Neural crest cell (in vitro differentiated cells): ENCODE results near the gene WDR6. TPM values are rescaled to one million over a fixed set of nuclear protein-coding genes. Genes with fewer than 3 reads are reported as not detected.
A peak's percentile ranks its signal among the peaks of the same experiment; 100 is the strongest.

Source experiments
- DNase-seq: peaks from one replicate; pipeline ENCODE4 v3.0.0; 2021; ENCODE audit warnings: low read depth, mixed read lengths, low spot score
- H3K27ac Mint-ChIP-seq: one replicate; pipeline ENCODE4 v1.8.0; 2021; ENCODE audit warnings: mild to moderate bottlenecking, mixed read lengths; ENCODE audit not compliant: unreplicated experiment
- H3K27me3 Mint-ChIP-seq: 2 replicates; pipeline ENCODE4 v1.8.0; 2021; ENCODE audit warnings: low read depth, mild to moderate bottlenecking, mixed read lengths
- H3K36me3 Mint-ChIP-seq: 2 replicates; pipeline ENCODE4 v1.8.0; 2021; ENCODE audit warnings: low read depth, mild to moderate bottlenecking, mixed read lengths
- H3K4me1 Mint-ChIP-seq: 2 replicates; pipeline ENCODE4 v1.8.0; 2021; ENCODE audit warnings: mixed read lengths
- H3K4me3 Mint-ChIP-seq: one replicate; pipeline ENCODE4 v1.8.0; 2021; ENCODE audit warnings: mild to moderate bottlenecking, mixed read lengths
- H3K9me3 Mint-ChIP-seq: 2 replicates; pipeline ENCODE4 v1.8.0; 2021; ENCODE audit warnings: mixed read lengths
- total RNA-seq: library from RNA; stranded (reverse); gene quantifications from 2 replicates; pipeline ENCODE4 v1.2.1, GENCODE V29; 2021
- TF ChIP-seq, protein P1 (sequence below): fragments of 200-600 bp; sonication (generic); conservative IDR thresholded peaks from 2 replicates; pipeline ENCODE4 v1.5.0; 2021; ENCODE audit warnings: antibody characterized with exemption, mild to moderate bottlenecking

The WDR6 gene
- total RNA-seq, 1 donor from 2014 or later: 294 TPM

DNA sequence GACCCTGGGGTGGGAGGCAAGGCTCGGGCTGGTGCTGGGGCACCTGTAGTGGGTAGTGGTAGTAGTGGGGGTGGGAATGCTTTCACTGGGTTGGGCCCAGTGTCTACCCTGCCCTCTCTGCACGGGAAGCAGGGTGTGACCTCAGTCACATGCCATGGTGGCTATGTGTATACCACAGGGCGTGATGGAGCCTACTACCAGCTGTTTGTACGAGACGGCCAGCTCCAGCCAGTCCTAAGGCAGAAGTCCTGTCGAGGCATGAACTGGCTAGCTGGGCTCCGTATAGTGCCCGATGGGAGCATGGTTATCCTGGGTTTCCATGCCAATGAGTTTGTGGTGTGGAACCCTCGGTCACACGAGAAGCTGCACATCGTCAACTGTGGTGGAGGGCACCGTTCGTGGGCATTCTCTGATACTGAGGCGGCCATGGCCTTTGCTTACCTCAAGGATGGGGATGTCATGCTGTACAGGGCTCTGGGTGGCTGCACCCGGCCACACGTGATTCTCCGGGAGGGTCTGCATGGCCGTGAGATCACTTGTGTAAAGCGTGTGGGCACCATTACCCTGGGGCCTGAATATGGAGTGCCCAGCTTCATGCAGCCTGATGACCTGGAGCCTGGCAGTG is 6.0 kb downstream of the WDR6 start:
- TF ChIP-seq, protein P1, sequence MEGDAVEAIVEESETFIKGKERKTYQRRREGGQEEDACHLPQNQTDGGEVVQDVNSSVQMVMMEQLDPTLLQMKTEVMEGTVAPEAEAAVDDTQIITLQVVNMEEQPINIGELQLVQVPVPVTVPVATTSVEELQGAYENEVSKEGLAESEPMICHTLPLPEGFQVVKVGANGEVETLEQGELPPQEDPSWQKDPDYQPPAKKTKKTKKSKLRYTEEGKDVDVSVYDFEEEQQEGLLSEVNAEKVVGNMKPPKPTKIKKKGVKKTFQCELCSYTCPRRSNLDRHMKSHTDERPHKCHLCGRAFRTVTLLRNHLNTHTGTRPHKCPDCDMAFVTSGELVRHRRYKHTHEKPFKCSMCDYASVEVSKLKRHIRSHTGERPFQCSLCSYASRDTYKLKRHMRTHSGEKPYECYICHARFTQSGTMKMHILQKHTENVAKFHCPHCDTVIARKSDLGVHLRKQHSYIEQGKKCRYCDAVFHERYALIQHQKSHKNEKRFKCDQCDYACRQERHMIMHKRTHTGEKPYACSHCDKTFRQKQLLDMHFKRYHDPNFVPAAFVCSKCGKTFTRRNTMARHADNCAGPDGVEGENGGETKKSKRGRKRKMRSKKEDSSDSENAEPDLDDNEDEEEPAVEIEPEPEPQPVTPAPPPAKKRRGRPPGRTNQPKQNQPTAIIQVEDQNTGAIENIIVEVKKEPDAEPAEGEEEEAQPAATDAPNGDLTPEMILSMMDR: no peak
- no peaks in the 10 kb centered on the region for H3K27me3 Mint-ChIP-seq
- no peak for DNase-seq
- peaks cover 17% of the 10 kb centered on the region for H3K4me1 Mint-ChIP-seq
- H3K4me3 Mint-ChIP-seq: peak overlapping the region; percentile 74
- no peaks in the 10 kb centered on the region for H3K9me3 Mint-ChIP-seq
- peaks cover 9% of the 10 kb centered on the region for H3K36me3 Mint-ChIP-seq
- no peak overlapping the region for H3K27ac Mint-ChIP-seq

DNA sequence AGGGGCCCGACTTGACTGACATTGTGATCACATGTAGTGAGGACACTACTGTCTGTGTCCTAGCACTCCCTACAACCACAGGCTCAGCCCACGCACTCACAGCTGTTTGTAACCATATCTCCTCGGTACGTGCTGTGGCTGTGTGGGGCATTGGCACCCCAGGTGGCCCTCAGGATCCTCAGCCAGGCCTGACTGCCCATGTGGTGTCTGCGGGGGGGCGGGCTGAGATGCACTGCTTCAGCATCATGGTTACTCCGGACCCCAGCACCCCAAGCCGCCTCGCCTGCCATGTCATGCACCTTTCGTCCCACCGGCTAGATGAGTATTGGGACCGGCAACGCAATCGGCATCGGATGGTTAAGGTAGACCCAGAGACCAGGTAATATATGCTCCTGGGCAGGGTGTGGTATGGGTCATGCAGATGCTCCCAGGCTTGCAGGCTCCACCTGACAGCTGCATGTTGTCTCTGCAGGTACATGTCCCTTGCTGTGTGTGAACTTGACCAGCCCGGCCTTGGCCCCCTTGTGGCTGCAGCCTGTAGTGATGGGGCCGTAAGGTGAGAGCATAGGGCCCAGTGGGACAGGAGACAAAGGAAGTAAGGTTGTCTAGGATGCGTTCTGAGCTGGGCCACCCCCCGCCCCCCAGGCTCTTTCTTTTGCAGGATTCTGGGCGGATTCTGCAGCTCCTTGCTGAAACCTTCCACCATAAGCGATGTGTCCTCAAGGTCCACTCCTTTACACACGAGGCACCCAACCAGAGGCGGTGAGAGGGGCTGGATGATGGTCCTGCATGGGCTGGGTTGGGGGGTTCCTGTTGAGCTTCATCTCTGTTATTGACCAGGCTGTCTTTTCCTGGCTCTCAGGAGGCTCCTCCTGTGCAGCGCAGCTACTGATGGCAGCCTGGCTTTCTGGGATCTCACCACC is 6.8 kb downstream of the WDR6 start:
- Mint-ChIP-seq H3K27me3 (peaks cover 3% of the 10 kb centered on the region), H3K27ac (no peak overlapping the region), H3K36me3 (peaks cover 8% of the 10 kb centered on the region), H3K4me3 (peak overlapping the region; percentile 74), H3K9me3 (no peaks in the 10 kb centered on the region), H3K4me1 (peaks cover 17% of the 10 kb centered on the region)
- peak; percentile 52 for DNase-seq
- TF ChIP-seq, protein P1: peak; percentile 65

DNA sequence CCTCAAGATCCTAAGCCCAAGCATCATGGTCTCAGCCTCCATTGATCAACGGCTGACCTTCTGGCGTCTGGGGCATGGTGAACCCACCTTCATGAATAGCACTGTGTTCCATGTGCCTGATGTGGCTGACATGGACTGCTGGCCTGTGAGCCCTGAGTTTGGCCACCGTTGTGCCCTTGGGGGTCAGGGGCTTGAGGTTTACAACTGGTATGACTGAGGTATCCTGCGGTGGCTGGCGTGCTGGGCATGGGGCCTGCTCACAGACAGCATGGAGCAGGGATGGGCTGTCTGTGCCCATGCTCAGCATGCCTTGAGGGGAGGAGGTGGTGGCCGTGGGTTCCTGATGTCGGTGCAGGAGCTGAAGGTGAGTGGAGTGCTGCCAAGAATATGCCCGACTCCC is 7.9 kb downstream of the WDR6 start:
- peak overlapping the region; percentile 90 for H3K4me3 Mint-ChIP-seq
- no peaks in the 10 kb centered on the region for H3K9me3 Mint-ChIP-seq
- TF ChIP-seq, protein P1: no peak
- peaks cover 8% of the 10 kb centered on the region for H3K36me3 Mint-ChIP-seq
- H3K27ac Mint-ChIP-seq: no peak overlapping the region
- peaks cover 3% of the 10 kb centered on the region for H3K27me3 Mint-ChIP-seq
- H3K4me1 Mint-ChIP-seq: peaks cover 18% of the 10 kb centered on the region
- no peak for DNase-seq

DNA sequence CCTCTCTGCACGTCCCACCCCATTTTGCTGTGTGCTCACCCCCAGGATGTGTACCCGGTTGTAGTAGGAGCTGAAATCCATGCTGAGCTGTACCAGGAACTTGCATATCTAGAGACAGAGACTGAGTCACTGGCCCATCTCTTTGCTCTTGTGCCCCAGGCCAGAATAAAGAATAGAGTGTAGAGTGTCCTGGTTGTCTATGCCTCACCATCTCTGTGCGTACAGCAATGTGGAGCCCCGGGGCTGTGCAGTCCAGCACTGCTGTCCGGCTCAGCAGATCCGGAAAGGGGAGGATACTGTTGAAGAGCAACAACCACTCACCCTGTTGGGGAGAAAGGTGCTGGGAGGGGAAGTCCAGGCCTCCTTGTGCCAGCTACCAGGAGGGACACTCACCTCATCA is 8.6 kb downstream of the WDR6 start:
- no peak overlapping the region for H3K27ac Mint-ChIP-seq
- no peak for DNase-seq

DNA sequence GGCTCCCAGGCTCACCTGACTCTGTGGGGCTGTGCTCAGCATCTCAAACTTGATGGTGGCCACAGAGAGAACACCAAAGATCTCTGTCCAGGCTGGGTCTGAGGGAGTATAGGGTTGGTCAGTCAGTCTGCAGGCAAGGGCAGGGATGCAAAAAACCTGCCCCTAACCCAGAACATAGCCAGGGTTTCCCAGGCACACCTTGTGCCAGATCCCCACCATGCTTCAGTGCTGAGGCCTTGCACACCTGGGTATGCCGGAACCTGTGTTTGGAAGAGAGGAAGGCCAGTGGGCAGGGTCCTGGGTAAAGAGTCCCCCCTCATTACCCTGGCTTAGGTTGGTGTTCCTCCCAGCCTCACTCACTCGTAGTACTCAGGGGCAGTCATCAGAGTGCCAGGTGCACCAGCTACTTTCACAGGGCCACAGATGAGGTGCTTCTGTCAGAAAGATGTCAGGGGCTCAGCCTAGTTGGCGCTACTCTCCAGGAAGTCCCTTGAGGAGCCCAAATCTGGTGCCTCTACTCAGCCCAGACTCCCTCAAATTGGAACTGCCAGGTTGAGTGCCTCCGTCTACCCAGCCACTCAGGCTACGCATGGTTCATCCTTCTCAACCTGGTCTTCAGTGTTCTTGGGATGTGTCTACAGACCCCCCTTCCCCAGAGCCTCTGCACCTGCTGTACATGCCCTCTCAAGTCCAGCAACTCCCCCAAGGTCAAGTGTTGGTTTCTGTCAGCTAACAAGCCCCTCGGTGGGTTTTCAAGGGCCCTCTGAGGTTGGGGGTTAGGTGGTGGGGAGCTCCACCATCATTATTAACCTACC is 9.4 kb downstream of the WDR6 start:
- H3K9me3 Mint-ChIP-seq: no peaks in the 10 kb centered on the region
- H3K4me1 Mint-ChIP-seq: peaks cover 26% of the 10 kb centered on the region
- no peak overlapping the region for H3K27ac Mint-ChIP-seq
- peak overlapping the region; percentile 90 for H3K4me3 Mint-ChIP-seq
- no peak for DNase-seq
- TF ChIP-seq, protein P1: no peak
- peaks cover 6% of the 10 kb centered on the region for H3K27me3 Mint-ChIP-seq
- peaks cover 11% of the 10 kb centered on the region for H3K36me3 Mint-ChIP-seq

More for the DNA sequence above, 8.6 kb downstream of the WDR6 start:
- TF ChIP-seq, protein P1: no peak
- H3K4me1 Mint-ChIP-seq: peaks cover 21% of the 10 kb centered on the region
- peaks cover 8% of the 10 kb centered on the region for H3K36me3 Mint-ChIP-seq
- H3K27me3 Mint-ChIP-seq: peaks cover 3% of the 10 kb centered on the region
- peak overlapping the region; percentile 90 for H3K4me3 Mint-ChIP-seq
- H3K9me3 Mint-ChIP-seq: no peaks in the 10 kb centered on the region
